LNCAP (cell line): ENCODE results near the gene KCTD15.

Experiments
- CTCF ChIP-seq: fragments of 450-650 bp; IDR thresholded peaks from 2 replicates; pipeline ENCODE4 v1.5.1; 2017; ENCODE audit warnings: mild to moderate bottlenecking

KCTD15 gene

GRCh38 chr19:33763633-33764371, 32.9 kb upstream of the KCTD15 start:
- TF ChIP-seq CTCF = no peak

- TF ChIP-seq CTCF = no peak
Observed at GRCh38 chr19:33766623-33767022, 30.0 kb upstream of the KCTD15 start.

- TF ChIP-seq CTCF = peak; percentile 34; the same call in 1 of the 2 replicates
Observed at GRCh38 chr19:33767898-33768413, 28.7 kb upstream of the KCTD15 start.

GRCh38 chr19:33769208-33769607, 27.5 kb upstream of the KCTD15 start:
- no peak for TF ChIP-seq CTCF

- TF ChIP-seq CTCF = no peak
Observed at GRCh38 chr19:33770107-33770506, 26.6 kb upstream of the KCTD15 start.

GRCh38 chr19:33771384-33772101, 25.1 kb upstream of the KCTD15 start:
- TF ChIP-seq CTCF = peak; percentile 81

GRCh38 chr19:33772102-33772857, 24.4 kb upstream of the KCTD15 start:
- TF ChIP-seq CTCF = no peak
